Kidney tubule cell (primary cell): ENCODE results near the gene MYO3B.
A peak's percentile ranks its signal among the peaks of the same experiment; 100 is the strongest.
"Not testable (repeated sequence)": the region's sequence is repeated elsewhere in the genome, so short reads cannot be mapped to it uniquely, and the experiment has no call there.

Source experiments
- DNase-seq: peaks from one replicate; pipeline ENCODE4 v3.0.0-alpha.2; 2018; ENCODE audit warnings: low spot score

The MYO3B gene

GRCh38 chr2:170425281-170425751, 247.4 kb downstream of the MYO3B start:
- peak; percentile 6 for DNase-seq

GRCh38 chr2:170428868-170429267, 250.9 kb downstream of the MYO3B start:
- no peak for DNase-seq

DNA sequence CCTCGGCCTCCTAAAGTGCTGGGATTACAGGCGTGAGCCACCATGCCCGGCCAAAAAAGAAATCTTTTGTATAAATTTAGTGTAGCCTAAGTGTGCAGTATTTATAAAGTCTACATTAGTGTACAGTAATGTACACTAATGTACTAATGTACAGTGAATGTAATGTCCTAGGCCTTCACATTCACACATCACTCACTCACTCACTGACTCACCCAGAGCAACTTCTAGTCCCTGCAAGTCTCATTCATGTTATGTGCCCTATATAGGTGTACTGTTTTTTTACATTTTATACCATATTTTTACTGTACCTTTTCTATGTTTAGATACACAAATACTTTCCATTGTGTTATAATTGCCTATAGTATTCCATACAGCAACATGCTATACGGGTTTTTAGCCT, 254.9 kb downstream of the MYO3B start:
- DNase-seq = no peak

DNA sequence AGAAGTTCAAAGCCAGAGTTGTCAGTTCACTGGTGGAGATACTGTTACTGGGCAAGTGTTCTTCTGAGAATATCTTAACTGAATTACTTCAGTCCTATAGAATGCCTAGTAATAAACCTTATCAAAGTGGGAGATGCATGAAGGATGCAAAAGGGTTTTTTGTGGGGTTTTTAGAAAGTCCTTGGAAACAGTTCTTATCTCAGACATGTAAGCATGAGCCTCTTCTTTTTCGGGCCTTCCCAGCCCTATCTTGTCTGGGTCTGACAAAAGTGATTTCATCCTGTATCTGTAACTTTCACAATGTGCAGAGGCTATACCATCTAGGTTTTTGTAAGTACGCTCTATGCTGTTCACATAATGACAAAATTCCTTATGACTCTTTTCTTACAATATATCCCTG, 255.5 kb downstream of the MYO3B start:
- no peak for DNase-seq

GRCh38 chr2:170434396-170434795, 256.4 kb downstream of the MYO3B start:
- not testable (repeated sequence) for DNase-seq

DNA sequence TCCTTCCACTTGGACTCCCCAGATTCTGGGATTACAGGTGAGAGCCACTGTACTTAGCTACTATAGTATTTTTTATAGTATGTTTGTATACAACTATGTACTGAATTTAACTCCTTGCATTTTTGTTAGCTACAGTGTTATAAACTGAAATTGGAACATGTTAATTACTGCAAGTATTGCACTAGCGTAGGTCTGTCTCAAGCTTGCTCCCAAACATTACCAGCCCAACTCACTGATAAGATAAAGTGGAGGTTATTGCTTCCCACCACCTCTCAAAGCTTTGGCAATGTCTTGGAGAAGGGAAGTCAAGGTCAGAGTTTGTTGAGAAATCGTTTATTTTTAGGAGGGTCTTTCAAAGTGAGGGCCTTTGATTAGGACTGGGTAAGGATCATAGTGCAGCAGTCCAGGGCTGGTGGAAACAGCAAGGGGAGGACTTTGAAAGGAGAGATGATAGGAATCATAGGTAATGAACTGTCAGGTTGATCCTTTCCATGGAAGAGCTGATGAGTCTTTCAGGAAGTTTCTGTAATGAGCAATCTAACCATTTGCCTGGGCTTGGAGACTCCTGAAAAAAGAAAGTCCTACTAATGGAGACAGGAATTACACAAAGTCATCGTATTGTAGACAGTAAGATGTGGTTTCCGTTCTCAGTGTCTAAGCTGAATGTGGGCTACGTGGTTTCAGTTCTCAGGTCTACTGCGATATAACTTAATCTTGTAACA, 257.1 kb downstream of the MYO3B start:
- DNase-seq = no peak

GRCh38 chr2:170436077-170436943, 258.4 kb downstream of the MYO3B start:
- no peak for DNase-seq

GRCh38 chr2:170446078-170446477, 268.1 kb downstream of the MYO3B start:
- DNase-seq = no peak

- DNase-seq = no peak
Measured at GRCh38 chr2:170449034-170449433, 271.1 kb downstream of the MYO3B start.

- no peak for DNase-seq
Measured at GRCh38 chr2:170454471-170455372, 276.8 kb downstream of the MYO3B start.

DNA sequence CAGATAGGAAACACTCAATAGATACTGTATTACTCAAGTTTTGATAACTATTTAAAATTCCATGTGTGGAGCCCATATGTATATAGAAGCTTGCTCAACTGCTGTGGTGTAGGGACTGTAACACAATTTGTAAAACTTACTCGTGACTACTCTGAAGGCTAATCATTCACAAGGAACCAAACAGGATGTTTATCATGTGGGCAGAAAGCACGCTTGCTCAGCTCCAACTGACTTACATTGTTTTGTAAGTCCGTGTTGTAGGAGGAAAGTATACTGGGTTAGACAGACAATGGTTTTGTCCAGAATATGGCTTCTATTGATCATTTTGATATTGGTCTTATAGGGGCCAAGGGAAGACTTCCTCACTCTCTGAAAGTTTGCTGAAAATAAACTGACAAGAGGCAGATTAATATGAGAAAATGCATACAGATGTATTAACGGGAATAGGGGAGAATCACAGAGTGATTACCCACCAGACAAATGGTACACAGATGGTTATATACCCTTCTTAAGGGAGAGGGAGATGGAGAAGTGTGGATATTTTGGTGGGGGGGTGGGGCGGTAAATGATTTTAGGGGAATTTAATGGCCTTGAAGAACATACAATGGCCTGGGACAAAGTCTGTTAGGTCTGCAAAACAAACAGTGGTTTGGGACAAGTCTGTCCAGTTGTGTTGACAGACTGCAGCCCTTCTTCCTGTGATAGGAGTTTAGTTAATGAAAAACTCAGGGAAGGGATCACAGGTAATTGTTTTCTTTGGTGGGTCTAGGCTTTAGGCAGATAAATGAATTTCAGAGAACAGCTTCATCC, 277.9 kb downstream of the MYO3B start:
- peak; percentile 52 for DNase-seq

DNA sequence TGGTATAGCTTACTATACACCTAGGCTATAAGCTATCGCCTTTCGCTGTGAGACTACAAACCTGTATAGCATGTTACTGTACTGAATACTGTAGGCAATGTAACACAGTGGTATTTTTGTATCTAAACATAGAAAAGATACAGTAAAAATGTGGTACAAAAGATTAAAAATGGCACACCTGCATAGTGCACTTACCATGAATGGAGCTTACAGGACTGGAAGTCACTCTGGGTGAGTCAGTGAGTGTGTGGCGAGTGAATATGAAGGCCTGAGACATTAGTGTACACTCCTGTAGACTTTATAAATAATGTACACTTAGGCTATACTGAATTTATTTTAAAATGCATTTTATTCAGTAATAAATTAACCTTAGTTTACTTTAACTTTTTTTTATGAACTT, 279.0 kb downstream of the MYO3B start:
- peak; percentile 33 for DNase-seq

- DNase-seq = no peak
Measured at GRCh38 chr2:170457742-170458141, 279.8 kb downstream of the MYO3B start.

GRCh38 chr2:170461889-170462288, 283.9 kb downstream of the MYO3B start:
- DNase-seq = no peak

- no peak for DNase-seq
Measured at GRCh38 chr2:170462433-170463205, 284.7 kb downstream of the MYO3B start.

DNA sequence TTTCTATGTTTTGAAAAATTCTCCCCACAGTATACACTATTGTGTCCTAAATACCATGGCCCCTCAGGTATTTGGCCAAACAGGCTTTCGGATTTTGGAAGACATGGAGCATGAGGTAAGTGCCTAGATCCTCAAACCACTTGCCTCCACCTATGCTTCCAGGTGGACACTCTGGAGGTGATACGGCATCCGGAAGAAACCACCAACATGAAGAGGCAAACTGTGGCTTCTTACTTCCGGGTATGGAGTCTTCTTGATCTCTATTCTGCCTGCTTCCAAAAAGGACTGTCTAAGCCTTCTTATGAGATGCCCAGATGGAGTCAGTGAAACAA, 285.2 kb downstream of the MYO3B start:
- DNase-seq = no peak

DNA sequence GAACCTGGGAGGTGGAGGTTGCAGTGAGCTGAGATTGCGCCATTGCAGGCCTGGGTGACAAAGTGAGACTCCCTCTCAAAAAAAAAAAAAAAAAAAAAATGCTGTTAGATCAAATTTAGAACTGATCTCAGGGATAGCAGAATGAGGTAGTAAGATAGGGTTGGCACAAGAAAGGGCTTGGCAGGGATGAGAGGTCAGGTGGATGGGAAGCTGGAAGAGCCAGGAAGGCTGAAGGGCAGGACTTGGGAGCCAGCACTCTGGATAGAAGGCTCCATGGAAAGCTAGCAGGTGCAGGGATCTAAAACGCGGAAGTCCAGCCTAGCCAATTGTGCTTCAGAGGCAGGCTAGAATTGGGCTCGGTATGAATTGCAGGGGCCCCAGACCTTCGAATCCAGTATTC, 286.3 kb downstream of the MYO3B start:
- DNase-seq = no peak

- DNase-seq = peak; percentile 46
Measured at GRCh38 chr2:170465241-170465640, 287.3 kb downstream of the MYO3B start.

DNA sequence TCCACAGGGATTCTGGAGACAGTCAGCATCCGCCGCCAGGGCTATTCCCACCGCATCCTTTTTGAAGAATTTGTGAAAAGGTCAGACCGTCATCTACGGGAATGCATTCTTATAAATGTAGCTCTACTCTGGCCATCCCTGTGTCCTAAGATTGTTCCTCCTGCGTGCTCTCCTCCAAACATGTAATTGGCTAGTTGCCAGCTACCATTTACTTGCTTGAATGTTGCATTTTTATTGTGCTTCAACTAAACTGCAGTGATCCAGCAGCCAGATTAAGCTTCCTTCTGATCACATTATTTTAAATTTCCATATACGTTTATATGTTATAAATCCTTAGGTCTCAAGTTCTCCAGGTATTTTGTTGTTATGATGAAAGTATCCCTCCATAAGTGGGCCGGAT, 288.7 kb downstream of the MYO3B start:
- DNase-seq = no peak

GRCh38 chr2:170467568-170468422, 289.8 kb downstream of the MYO3B start:
- DNase-seq = no peak
